ENCODE results near the gene TEX13D.

Gene TEX13D

DNA sequence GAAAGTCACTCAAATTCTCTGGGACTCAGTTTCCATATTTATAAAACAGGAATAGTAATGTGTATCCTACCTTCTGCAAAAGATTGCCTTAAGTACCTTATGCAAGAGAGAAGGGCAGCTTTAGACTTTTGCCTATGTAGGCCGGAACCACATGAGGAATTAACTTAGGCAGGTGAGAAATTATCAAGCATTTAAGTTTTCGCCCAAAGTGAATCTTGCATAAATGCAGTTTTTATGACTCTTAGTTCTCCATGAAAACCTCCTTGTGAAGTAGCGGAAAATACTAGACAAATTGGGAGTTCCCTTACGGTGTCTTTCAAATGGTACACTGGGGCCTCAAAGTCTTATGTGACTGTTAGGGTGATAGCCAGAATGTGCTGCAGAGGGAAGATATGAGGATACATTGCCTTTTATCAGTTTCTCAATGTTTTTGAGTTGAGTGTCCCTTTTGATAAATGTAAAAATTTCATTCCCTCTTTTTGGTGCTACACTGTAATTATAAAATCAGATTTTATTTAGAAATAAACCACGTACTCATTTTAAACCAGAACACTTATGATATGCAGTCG lies 16.5 kb downstream of the TEX13D start:
- peak in 1 of 2 donors; percentile 30 for DNase-seq

DNA sequence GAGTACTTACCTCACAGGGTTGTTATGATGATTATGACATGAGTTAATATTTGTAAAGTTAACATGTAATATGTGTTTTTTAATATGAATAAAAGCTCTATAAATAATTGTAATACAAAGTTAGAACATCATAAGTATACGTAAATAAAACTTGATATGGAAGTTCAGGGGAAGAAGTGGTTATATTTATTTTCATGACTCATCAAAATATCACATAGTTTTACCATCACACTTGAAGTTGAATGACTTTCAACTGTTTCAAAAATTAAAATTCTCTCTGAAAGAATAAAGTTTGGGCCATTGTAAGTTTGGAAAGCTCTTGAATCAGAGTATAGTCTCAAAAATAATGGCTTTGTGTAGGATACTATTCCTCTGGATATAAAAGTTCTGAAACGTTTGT lies 22.2 kb downstream of the TEX13D start:
- no peak for DNase-seq

- DNase-seq = peak in 1 of 2 donors; percentile 53
Observed at GRCh38 chrX:124358800-124359383, 26.4 kb downstream of the TEX13D start.

- peak in 1 of 2 donors; percentile 30 for DNase-seq
Observed at GRCh38 chrX:124362072-124362471, 29.6 kb downstream of the TEX13D start.

- DNase-seq = no peak
Observed at GRCh38 chrX:124362761-124363160, 30.3 kb downstream of the TEX13D start.

- DNase-seq = no peak
Observed at GRCh38 chrX:124369722-124370121, 37.3 kb downstream of the TEX13D start.

DNA sequence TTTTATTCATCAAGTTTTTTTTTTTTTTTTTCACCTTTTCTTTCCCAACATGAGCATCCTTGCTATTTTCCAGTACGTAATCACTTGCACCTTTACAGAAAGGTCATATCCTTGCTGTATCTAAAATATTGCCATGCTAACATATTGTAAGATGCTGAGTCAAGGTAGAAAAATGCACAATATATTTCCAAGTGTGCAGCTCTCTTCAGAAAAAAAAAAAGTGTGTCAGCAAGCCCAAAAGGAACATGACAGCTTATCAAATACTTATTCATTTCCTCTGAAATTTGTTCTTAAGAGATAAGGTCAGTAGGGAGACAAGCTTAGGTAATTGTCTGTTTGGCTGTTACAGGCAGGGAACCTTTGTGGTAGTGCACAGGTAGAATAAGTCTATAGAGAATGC lies 40.9 kb downstream of the TEX13D start:
- DNase-seq = no peak

DNA sequence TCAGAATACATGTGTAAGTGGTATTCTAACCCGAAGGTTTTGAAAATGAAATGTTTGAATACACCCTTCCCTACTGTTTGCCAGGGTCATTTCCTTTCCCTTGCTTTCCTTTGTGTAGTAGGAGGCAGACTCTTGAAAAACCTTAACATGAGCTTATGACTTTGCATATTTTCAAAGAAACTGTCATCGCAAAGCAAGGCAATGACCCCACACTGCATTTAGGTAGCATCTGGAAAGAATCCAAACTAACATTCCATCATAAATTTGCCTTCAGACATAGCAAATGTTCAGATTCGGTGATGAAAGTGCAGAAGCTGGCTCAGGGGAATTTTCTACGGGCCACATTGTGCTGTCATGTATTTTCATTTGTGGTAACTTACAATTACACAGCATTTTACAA lies 46.2 kb downstream of the TEX13D start:
- DNase-seq = no peak

DNA sequence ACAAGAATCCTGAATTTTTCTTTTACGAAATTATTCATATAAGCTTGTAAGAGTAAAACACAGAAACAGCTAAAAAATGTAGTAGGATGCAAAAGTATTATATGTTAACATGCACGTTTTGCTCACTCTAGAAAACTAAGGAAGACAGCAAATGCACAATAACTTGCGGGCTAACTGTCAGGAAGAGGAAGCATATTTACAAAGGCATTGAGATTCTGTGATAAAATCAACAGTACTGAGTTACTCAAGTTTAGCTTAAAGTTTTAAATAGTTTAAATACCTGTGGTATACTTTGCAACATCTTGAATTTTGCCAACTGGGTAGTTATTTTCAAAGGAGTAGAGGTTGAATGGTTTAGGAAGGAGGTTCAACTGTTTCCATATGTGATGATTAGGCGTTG lies 50.9 kb downstream of the TEX13D start:
- no peak for DNase-seq

DNA sequence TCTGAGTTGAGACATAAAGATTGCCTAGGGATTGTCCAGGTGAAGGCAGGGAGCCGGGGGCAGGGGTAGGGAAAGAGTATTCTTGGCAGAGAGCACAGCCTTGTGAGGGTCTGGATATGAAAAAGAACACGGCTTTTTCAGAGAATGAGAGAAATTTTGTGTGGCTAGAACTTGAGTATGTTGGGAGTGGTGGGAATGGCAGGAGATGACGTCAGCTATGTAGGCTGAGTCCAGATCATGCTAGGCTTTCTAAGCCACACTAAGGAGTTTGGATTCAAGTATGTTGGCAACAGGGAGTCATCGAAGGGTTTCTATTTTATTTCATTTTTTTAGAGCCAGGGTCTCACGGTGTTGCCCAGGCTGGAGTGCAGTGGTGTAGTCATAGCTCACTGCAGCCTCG lies 53.9 kb downstream of the TEX13D start:
- no peak for DNase-seq
